GM19351 (cell line): ENCODE data around the gene AIFM3.
"Not testable (repeated sequence)": the region's sequence is repeated elsewhere in the genome, so short reads cannot be mapped to it uniquely, and the experiment has no call there.

ENCODE experiments used
- ATAC-seq: cut with Tn5 transposase; IDR thresholded peaks from one replicate; pipeline ENCODE4 v1.9.1; 2021; ENCODE audit warnings: mild to moderate bottlenecking, moderate library complexity; ENCODE audit not compliant: unreplicated experiment

The AIFM3 gene

DNA sequence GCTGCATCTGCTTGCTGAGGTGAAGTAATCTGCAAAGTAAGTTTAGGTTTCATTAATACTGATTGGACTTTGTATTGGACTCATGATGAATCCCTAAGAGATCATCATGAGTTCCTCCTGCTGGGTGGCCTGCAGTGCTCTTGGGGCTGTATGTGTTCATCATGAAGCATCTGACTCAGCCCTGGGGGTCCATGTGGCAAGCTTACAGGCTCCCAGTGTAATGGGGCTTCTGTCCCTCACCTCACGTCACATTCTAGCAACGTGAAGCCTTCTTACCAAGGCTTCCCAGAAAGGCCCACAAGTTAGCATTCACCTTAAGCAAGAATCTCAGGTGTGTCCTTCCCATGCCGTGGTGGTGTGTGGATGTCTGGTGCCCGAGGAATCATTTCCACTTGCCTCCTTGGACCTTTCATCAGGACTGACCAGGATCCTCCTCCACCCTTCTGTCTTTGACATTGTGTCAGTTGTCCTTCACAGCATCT, 26.1 kb upstream of the AIFM3 start:
- no peak for ATAC-seq

DNA sequence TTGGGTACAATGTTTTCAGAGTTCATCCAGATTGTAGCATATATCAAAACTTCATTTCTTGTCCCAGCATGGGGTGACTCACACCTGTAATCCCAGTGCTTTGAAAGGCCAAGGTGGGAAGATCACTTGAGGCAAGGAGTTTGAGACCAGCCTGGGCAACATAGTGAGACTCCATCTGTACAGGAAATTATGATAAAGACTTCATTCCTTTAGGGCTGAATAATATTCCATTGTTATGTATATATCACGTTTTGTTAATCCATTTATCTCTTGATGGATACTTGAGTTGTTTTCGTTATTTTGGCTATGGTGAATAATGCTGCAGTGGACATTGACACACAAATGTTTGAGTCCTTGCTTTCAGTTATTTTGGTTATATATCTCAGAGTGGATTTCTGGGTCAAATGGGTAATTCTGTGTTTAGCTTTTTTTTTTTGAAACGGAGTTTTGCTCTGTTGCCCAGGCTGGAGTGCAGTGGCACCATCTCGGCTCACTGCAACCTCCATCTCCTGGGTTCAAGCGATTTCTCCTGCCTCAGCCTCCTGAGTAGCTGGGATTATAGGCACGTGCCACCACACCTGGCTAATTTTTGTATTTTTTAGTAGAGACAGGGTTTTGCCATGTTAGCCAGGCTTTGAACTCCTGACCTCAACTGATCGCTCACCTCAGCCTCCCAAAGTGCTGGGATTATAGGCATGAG, 24.7 kb upstream of the AIFM3 start:
- ATAC-seq = not testable (repeated sequence)

DNA sequence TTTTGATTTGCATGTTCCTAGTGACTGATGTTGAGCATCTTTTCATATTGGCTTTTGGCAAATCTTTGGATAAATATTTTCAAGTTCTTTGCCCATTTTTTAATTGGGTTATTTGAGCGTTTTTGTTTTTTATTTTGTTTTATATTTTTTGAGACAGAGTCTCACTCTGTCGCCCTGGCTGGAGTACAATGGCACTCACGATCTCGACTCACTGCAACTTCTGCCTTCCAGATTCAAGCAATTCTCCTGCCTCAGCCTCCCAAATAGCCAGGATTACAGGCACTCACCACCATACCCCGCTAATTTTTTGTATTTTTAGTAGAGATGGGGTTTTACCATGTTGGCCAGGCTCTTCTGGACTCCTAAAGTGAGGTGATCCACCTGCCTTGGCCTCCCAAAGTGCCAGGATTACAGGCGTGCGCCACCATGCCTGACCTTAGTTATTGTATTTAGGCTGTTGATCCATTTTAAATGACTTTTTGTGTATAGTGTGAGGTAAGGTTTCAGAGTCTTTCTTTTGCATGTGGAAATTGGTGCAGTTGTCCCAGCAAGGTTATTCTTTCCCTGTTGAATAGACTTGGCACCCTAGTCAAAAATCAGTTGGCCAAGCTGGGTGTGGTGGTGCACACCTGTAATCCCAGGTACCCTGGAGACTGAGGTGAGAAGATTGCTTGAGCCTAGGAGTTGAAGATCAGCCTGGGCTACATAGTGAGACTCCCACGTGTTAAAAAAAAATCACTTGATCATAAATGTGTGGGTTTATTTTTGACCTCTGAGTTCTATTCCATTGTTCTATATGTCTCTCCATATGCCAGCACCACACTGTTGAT, 23.7 kb upstream of the AIFM3 start:
- no peak for ATAC-seq

DNA sequence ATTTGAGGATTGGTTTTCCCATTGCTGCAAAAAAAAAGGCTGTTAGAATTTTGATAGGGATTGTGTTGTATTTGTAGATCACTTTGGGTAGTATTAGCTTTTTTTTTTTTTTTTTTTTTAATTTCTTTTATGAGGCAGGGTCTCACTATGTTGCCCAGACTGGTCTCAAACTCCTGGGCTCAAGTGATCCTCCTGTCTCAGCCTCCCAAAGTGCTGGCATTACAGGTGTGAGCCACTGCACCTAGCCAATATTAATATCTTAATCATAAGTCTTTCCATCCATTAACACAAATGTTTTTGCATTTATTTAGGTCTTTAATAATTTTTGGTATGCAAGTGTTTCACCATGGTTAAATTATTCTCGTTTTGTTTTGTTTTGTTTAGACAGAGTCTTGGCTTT, 23.0 kb upstream of the AIFM3 start:
- ATAC-seq = no peak

DNA sequence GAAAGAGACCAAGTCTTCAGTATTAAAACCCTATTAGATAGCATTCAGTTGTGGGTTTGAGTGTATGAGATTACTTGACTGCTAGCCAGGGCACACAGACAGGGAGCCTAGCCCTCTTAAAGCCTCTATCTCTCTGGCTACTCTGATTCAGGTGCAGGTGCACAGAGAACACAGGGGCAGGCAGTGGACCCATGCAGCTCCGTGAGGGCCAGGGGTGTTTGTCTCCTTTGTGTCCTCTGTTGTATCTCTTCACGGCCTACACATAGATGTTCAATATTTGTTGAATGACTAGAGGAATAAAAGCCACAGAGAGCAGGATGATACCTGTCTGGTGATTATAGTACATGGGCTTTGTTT, 21.5 kb upstream of the AIFM3 start:
- ATAC-seq = no peak

DNA sequence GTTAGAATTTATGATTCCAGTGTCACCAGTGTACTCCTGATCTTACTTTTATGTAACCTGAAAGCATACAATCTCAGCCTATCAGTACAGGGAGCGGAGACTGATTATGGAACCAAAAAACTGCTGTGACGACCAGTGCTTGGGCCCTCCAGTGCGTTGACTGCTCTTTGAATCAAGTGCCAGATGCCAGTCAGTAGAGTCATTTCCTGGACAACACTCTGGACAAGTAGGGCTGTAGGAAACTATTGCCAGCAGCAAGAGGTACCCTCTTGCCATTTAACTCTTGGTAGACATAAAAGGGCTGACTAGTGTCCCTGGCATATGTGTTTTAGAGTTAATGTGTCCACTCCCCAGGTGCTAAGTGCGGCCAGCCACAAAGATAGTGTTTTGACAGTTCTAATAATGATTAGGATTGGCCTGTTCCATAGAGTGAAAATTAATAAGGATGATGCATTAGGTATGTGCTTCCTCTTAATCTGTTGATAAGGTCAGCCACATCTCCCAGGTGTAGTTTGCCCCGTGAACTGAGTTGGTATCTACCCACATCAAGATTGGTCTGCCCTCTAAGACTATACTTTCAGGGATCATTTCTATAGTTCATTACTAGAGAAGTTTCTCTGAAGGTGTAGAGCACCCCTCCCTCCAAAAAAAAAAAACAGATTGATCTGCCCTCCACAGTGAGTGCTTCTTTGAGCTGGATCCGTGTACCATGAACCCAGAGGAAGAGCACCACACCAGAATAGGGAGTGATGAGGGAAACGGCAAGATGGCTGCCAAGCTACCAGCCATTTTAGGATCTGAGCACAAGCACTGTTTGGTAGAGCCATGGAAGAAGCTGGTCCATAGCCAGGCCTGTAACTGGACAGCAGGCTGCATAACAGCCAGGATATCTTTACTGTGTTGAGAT, 20.7 kb upstream of the AIFM3 start:
- ATAC-seq = no peak

DNA sequence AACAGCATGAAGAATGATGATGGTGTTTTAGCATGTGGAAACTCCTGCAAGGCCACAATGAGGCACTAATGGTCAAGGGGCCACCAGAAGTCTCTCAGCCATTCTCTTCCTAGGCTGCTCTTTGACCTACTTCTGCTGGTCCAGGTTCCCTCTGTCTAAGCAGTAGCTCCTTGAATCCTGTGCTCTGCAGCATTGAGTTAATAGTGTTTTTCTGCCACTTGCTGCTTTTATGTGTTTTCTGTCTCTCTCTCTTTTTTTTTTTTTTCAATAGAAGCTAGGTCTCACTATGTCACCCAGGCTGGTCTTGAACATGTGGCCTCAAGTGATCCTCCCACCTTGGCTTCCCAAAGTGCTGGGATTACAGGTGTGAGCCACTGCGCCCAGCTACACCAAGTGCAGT, 20.1 kb upstream of the AIFM3 start:
- ATAC-seq = no peak

DNA sequence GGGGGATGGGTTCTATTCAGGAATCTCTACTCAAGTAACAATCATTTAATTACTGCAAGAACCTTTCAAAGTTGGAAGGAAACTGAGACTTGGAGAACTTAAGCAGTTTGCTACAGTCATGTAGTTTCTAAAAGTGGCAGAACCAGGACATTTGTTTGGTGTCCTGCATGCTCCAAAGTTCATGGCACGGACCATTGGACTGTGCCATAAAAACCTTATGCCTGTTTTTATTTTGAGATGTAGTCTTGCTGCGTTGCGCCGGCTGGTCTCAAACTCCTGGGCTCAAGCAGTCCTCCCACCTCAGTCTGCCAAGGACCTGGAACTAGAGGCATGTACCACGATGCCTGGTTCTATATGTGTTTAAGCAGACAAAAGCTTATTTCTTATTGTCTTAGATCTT, 18.6 kb upstream of the AIFM3 start:
- ATAC-seq = no peak

DNA sequence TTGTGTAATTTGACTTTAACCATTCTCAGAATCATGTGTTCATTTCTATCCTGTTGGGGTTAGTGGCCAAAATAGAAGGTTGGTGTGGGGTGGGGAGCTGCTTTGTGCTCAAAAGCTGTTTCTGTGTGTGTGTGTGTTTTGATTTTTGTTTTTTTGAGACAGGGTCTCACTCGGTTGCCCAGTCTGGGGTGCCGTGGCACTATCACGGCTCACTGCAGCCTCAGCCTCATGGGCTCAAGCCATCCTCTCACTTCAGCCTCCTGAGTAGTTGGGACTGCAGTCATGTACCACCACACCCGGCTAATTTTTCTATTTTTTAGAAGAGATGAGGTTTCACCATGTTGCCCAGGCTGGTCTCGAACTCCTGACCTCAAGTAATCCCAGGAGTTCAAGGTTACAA, 18.1 kb upstream of the AIFM3 start:
- no peak for ATAC-seq

DNA sequence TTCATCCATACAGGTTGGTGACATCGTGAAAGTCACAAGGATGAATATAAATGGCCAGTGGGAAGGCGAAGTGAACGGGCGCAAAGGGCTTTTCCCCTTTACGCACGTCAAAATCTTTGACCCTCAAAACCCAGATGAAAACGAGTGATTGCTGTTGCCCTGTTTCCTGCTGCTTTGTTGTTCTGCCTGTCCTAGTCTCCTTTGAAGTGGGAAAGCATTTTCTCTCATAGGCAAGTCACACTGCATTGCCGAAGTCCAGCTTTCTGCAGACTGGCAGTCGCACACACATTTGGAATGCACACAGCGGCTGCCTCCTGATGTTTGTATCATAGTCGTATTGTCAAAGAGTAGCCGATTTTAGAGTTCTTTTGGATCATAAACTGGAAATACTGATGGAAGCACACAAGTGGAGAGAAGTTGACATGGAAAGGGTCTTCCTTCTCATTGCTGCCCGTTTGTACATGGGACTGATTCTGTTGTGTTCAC, 17.3 kb upstream of the AIFM3 start:
- ATAC-seq = no peak

DNA sequence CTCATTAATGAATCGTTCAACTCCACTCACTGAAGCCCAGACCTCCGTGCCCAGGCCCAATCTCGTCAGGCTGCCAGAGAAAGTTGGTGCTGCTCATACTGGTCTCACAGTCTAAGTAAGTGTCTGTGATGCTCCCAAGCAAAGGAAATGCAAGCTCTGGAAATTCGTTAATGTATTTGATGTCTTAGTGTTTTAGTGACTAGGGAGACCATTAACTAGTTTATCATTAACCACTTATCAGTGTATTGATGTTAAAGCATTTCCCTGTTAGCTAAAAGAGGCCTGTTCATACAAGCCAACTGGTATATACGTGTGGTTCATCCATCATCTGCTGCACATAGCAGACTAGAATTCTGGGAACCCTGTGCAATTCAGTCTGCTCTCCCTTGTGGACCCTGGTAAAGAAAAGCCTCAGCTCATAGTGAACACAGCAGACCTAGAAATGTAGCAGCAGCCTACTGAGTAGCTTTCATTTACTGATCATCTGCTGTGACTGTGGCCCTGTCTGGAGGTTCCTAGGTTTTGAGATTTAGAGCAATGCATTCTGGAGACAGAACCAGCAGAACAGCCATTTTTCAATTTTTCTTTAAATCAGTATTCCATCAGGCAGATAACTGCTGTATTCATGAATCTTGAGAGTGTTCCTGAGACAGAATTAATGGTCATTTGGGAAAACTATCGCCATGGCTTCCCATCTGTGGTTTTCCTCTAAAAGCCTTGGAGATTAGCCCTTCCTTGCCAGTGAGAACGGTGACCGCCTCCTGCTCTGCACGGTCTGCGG, 15.7 kb upstream of the AIFM3 start:
- no peak for ATAC-seq

DNA sequence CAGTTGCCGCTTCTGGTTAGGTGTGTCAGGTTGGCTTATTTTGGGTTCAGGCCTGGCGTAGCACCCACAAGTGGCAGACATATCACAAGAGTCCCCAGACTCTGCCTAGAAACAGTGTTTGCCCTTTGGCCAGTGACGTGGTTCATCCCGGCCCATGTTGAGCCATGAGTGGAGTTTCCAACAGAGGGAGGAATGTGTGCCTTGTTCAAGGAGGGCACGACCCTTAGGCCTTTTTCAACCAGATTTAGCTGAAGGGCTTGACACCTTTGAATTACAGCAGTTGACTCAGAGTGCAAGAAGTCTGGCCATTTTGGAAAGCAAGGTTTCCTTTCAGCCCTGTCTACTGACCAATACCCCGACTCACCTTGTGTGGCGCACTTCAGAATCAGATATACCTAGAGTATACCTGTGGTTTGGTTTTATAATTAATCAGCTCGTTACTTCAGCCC, 15.1 kb upstream of the AIFM3 start:
- ATAC-seq = no peak

DNA sequence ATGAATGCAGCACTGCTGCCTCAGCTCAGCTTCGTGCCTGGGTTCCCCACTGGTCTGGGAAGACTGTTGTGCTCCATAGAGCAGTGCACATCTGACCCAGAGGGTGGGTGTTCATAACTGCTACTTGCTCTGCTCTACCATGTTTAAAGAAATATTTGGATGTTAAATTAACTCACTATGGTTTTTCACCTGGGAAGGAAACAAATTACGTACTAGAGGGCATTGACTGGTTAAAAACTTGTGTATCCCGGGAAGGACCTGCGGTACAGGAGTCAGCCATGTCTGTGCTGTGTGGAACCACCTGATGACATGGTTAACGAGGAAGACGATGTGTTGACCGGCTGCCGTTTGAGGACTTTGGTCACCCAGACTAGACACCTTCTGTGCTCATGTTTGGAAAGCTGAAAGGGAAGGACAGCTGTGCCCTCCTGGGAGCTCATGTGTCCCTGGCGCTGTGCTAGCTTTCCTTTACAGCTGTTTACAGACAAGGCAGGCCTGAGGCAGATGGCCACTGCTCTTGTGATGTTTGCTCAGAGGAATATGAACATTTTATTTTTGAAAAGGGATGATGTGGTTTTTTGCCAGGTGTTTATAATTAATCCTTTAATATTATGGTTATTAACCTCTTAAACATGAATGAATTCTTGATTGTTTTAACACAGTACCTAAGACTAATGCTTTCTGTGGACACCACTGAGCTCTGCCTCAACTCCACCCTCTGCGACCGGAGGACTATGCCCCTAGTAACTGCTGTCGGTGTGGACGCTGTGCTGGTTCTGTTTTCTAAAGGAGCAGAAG, 14.3 kb upstream of the AIFM3 start:
- ATAC-seq = no peak

DNA sequence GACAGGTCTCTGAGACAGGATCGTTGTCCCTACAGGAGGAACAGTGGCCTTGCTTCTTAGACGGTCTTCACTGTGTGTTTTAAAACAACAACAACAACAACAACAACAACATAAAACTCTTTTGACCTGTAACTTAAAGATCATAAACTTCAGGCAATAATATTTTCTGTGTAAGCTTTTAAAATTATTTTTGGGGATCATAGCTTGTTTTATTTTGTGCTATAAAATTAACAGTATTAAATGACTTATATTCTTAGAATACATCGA, 13.8 kb upstream of the AIFM3 start:
- no peak for ATAC-seq

DNA sequence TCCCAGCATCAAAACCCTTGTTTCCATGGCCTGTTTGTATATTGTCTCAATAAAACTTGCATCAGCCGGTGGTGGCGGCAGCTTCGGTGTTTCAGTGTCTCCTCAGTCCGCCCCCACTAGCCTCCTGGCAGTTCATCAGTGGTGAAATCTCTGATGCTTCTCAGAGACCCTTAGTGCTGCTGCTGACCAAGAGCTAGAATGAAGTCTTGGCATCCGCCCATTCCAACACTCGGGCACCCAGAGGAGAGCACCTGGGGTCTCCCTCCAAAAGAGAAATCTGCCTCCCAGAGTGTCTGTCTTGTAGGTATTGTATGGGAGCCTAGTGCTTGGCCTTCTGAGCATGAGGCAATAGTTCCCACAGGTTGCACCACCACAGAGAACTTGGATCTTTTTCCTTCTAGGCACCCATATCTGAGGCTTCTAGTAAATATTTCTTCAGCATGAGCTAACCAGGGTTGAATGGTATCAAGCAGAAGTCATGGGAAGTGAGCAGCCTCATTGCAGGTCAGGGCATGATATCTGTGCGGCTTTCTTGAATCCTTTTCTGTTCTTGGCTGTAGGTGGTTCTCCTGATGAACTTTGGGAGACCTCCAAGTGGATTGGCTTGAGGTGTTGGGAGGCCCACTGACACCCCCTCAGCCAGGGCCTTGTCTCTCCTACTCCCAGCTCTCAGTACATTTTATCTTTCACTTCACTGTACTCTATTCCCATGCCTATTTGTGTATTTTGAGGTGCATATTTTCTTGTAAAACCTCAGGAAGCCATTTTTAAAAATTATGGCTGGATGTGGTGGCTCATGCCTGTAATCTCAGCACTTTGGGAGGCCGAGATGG, 13.2 kb upstream of the AIFM3 start:
- ATAC-seq = no peak

DNA sequence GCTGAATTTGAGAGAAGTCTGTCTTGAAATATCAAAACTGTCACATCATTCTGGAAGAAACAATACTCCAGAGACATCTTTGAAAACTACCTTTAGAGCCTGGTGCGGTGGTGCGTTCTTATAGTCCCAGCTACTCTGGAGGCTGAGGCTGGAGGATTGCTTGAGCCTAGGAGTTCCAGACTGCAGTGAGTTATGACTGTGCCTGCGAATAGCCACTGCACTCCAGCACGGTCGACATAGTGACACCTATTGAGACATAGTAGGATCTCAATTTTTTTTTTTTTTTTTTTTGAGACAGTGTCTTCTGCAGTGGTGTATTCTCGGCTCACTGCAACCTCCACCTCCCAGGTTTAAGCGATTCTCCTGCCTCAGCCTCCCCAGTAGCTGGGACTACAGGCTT, 11.5 kb upstream of the AIFM3 start:
- no peak for ATAC-seq

DNA sequence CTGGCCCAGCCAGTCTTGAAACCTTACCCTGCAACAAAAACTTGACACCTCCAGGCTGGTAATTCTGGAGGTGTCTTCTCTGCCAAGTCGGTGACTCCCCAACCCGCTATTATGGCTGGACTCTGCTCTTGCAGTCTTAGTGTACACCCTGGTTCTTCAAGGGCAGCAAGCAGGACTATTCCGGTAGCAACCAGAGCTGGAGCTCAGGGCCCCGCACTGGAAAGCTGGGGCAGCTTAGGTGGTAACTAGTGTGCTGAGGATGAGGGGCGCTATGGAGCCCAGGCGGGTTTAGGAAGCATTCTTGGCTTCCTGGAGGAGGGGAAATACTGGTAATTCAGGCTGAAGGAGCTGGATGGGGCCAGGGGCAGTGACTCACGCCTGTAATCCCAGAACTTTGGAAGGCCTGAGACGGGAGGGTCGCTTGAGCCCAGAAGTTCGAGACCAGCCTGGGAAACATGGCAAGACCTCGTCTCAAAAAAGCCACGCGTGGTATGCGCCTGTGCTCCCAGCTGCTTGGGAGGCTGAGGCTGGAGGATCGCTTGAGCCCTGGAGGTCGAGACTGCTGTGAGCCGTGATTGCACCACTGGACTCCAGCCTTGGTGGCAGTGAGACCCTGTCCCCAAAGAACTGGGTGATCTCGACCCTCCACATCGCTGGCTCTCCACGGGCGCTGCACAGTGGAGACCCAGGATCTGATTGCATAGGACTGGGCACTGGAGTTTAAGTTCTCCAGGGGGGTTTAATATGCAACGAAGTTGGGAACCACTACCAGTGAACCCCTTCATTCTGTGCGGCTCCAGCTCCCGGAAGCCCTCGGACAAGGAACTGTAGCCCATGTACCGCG, 10.6 kb upstream of the AIFM3 start:
- no peak for ATAC-seq

DNA sequence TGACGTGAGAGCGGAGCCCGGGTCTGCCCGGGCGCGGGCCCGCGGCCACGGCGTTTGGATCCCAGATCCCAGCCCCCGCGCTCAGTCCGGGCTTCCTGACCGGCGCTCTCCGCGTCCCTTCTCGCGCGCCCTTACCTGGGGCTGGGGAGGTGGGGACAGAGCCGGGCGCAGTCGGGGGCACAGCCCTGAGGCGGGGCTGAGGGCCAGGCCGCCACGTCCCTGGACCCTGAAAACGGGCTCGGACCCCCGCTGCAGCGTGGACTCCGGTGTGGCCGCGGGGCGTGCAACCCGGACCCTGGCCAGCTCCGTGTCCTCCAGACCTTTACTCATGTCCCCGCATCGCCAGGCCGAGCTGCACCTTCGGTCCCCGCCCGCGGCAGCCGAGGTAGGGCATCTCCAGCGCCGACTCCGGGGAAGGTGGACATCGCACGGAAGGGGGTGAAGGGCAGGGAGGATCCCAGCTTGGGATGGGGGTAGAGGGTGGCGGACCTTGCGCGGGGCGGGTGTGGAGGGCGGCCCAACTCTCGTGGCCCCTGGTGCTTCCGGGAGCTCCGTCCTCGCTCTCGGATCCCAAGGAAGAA, 9.9 kb upstream of the AIFM3 start:
- no peak for ATAC-seq
